Measurements from ENCODE around the gene CYLD. TPM values are rescaled to one million over a fixed set of nuclear protein-coding genes. Genes with fewer than 3 reads are reported as not detected.

Gene CYLD
- total RNA-seq, 1 experiment from 2014 or later, result 10.1 TPM

- no peak for ATAC-seq
- CTCF ChIA-PET, result no interaction called here
Observed at GRCh38 chr16:50733468-50733867, 8.4 kb upstream of the CYLD start.

GRCh38 chr16:50735629-50736122 lies 6.2 kb upstream of the CYLD start:
- DNase-seq (ENCODE audit: low read depth, low spot score) (no peak), ATAC-seq (no peak)
- intact Hi-C loops (cut with micrococcal nuclease; ENCODE audit: unreplicated experiment), result no loop called here
- no peaks in the 10 kb centered on the region; the same call in 1 of the 2 replicates for H3K27me3 ChIP-seq (ENCODE audit: control insufficient read depth, insufficient read depth, low read length)
- in situ Hi-C loops (cut with HindIII; ENCODE audit: low pct_unique_long_range_greater_than_20kb, low sequenced_read_pairs), result no loop called here
- no peak overlapping the region for H3K27ac ChIP-seq (ENCODE audit: low read length)
- BruUV-seq (replicated peaks), result no TSS peak
- H3K4me1 ChIP-seq (ENCODE audit: control insufficient read depth, insufficient read depth, low read length), result no peaks in the 10 kb centered on the region
- CTCF ChIA-PET, result no interaction called here
- H3K36me3 ChIP-seq (ENCODE audit: control insufficient read depth, insufficient read depth, low read length), result no peaks in the 10 kb centered on the region
- TF ChIP-seq CTCF (IDR thresholded peaks at IDR 0.05) (no peak), SIN3A (IDR thresholded peaks at IDR 0.05; ENCODE audit: borderline replicate concordance, insufficient read depth, low read depth, low read length) (no peak), POLR2AphosphoS5 (IDR thresholded peaks at IDR 0.05; ENCODE audit: low read depth, low read length) (no peak), TCF7L2 (IDR thresholded peaks at IDR 0.05; ENCODE audit: low read depth, low read length) (no peak), REST (IDR thresholded peaks at IDR 0.05; ENCODE audit: insufficient read depth in 1 of 2, low read depth in 2 of 2, low read length in 1 of 2) (no peak)
- POLR2A ChIA-PET, result no interaction called here
- no peaks in the 10 kb centered on the region for H3K9me3 ChIP-seq (ENCODE audit: control insufficient read depth, insufficient read depth, low read depth, low read length)
- H3K4me3 ChIP-seq (ENCODE audit: low read depth in 2 of 2, low read length in 2 of 2), result no peak overlapping the region

More at GRCh38 chr16:50733468-50733867, 8.4 kb upstream of the CYLD start:
- POLR2A ChIA-PET, result no interaction called here
- H3K36me3 ChIP-seq (ENCODE audit: control insufficient read depth, insufficient read depth, low read length), result no peaks in the 10 kb centered on the region
- no TSS peak for BruUV-seq (replicated peaks)
- DNase-seq (ENCODE audit: low read depth, low spot score), result no peak
- H3K9me3 ChIP-seq (ENCODE audit: control insufficient read depth, insufficient read depth, low read depth, low read length), result no peaks in the 10 kb centered on the region
- no peaks in the 10 kb centered on the region; the same call in 1 of the 2 replicates for H3K27me3 ChIP-seq (ENCODE audit: control insufficient read depth, insufficient read depth, low read length)
- TF ChIP-seq REST (IDR thresholded peaks at IDR 0.05; ENCODE audit: insufficient read depth in 1 of 2, low read depth in 2 of 2, low read length in 1 of 2), result no peak
- no peak for TF ChIP-seq SIN3A (IDR thresholded peaks at IDR 0.05; ENCODE audit: borderline replicate concordance, insufficient read depth, low read depth, low read length)
- no peak for TF ChIP-seq CTCF (IDR thresholded peaks at IDR 0.05)
- no peak for TF ChIP-seq TCF7L2 (IDR thresholded peaks at IDR 0.05; ENCODE audit: low read depth, low read length)
- no peaks in the 10 kb centered on the region for H3K4me1 ChIP-seq (ENCODE audit: control insufficient read depth, insufficient read depth, low read length)
- intact Hi-C loops (cut with micrococcal nuclease; ENCODE audit: unreplicated experiment), result no loop called here
- H3K27ac ChIP-seq (ENCODE audit: low read length), result no peak overlapping the region
- in situ Hi-C loops (cut with HindIII; ENCODE audit: low pct_unique_long_range_greater_than_20kb, low sequenced_read_pairs), result no loop called here
- no peak overlapping the region for H3K4me3 ChIP-seq (ENCODE audit: low read depth in 2 of 2, low read length in 2 of 2)

Measured in Panc1 (cell line).